ENCODE data around the gene MRPS18A. TPM values are rescaled to one million over a fixed set of nuclear protein-coding genes. Genes with fewer than 3 reads are reported as not detected.

The MRPS18A gene
- total and polyA plus RNA-seq, 2 of the 13 experiments (the other 11 are each of a cell fraction or from before 2014, with no cell fraction given) = 87.8 to 89.1 TPM

GRCh38 chr6:43629104-43629504 is 58.5 kb downstream of the MRPS18A start, which contains the start of gene GTPBP2 (continued):
- TF ChIP-seq ZFP36L1 (CRISPR knock-in tag; IDR thresholded peaks at IDR 0.05) (no peak), ZSCAN20 (CRISPR knock-in tag; IDR thresholded peaks at IDR 0.05; ENCODE audit: borderline replicate concordance) (no peak), SNAPC2 (CRISPR knock-in tag; IDR thresholded peaks at IDR 0.05) (no peak), MAFF (IDR thresholded peaks at IDR 0.05; ENCODE audit: low read depth, low read length) (no peak), CENPT (CRISPR knock-in tag; IDR thresholded peaks at IDR 0.05; ENCODE audit: low read depth) (no peak), ZHX2 (IDR thresholded peaks at IDR 0.05; ENCODE audit: low read depth) (no peak; the same call in none of the 2 replicates), ZHX2 (CRISPR knock-in tag; IDR thresholded peaks at IDR 0.05; ENCODE audit: borderline replicate concordance) (no peak), SKIL (CRISPR knock-in tag; IDR thresholded peaks at IDR 0.05; ENCODE audit: borderline replicate concordance) (no peak), SETDB1 (CRISPR knock-in tag; IDR thresholded peaks at IDR 0.05; ENCODE audit: borderline replicate concordance) (no peak), PCBP1 (IDR thresholded peaks at IDR 0.05; ENCODE audit: borderline replicate concordance, low read depth, low read length) (0 out of 2 replicates have a peak, but pooled peaks have one; percentile 35), ZNF441 (CRISPR knock-in tag; IDR thresholded peaks at IDR 0.05; ENCODE audit: borderline replicate concordance) (no peak), ZBTB42 (CRISPR knock-in tag; IDR thresholded peaks at IDR 0.05) (no peak), ZNF34 (CRISPR knock-in tag; IDR thresholded peaks at IDR 0.05; ENCODE audit: borderline replicate concordance) (no peak), ELF4 (CRISPR knock-in tag; IDR thresholded peaks at IDR 0.05; ENCODE audit: borderline replicate concordance) (no peak), ZNF335 (CRISPR knock-in tag; IDR thresholded peaks at IDR 0.05) (0 out of 2 replicates have a peak, but pooled peaks have one; percentile 10), ZC3H13 (CRISPR knock-in tag; IDR thresholded peaks at IDR 0.05) (no peak), STAT5B (CRISPR knock-in tag; IDR thresholded peaks at IDR 0.05) (no peak), ZFP91 (CRISPR knock-in tag; IDR thresholded peaks at IDR 0.05; ENCODE audit: borderline replicate concordance) (no peak), ZNF10 (CRISPR knock-in tag; IDR thresholded peaks at IDR 0.05; ENCODE audit: borderline replicate concordance, low read depth) (no peak)
- TF ChIP-seq, protein P1, sequence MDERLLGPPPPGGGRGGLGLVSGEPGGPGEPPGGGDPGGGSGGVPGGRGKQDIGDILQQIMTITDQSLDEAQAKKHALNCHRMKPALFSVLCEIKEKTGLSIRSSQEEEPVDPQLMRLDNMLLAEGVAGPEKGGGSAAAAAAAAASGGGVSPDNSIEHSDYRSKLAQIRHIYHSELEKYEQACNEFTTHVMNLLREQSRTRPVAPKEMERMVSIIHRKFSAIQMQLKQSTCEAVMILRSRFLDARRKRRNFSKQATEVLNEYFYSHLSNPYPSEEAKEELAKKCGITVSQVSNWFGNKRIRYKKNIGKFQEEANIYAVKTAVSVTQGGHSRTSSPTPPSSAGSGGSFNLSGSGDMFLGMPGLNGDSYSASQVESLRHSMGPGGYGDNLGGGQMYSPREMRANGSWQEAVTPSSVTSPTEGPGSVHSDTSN (CRISPR knock-in tag; IDR thresholded peaks at IDR 0.05) = no peak

All from HepG2 (cell line).